HTR-8/SVneo (cell line): ENCODE measurements around the gene SCFD2.

Experiments used
- DNase-seq: peaks from one replicate; pipeline ENCODE4 v3.0.0; 2011; ENCODE audit warnings: low spot score, mixed read lengths; ENCODE audit not compliant: insufficient read length
- FAIRE-seq: peaks from 2 replicates; lab custom pipeline; 2011; peaks lifted over from hg19 to GRCh38; lab: Jason Lieb, UNC

The SCFD2 gene

DNA sequence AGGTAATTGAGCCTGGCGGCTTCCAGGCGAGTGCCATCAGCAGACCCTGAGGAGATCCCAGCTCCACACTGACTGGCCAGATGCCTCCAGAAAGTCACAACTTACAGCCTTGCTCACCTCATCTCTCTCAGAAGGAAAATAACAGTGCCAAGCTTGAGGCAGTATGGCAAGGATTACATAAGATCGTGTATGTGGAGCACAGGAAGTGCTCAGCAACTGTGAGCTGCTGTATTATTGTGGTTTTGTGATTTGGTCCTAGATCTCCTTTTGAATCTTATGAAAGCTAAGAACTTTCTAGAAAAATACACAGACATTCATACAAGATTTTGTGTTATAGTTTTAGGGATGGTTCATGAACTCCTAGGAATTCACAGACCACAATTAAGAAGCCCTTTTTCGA, 489.8 kb downstream of the SCFD2 start:
- no peak for DNase-seq
- no peak for FAIRE-seq

GRCh38 chr4:52874948-52875347, 490.9 kb downstream of the SCFD2 start:
- FAIRE-seq, result no peak

DNA sequence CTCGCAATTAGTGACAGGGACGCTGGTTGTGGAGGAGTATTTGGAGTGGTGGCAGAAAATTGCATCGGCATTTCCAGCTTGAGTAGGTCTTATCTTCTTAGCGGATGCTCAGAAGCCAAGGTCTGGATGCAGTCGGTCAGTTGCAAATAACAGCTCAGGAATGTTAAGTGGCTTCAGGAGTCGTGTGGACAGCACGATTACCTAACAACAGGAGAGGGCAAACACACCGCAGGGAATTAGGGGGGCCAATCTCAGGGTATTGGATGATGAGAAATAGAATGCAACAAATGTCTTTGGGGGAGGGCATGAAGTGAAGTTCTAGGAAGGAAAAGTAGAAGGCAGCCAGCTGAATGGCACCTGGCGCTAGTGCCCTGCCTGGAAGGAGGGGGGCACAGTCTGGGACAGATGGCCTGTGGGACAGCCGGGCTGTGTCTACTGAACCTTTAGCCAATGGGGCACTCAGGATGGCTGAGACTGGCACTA, 492.0 kb downstream of the SCFD2 start:
- DNase-seq, result no peak
- FAIRE-seq, result no peak

More at GRCh38 chr4:52874948-52875347, 490.9 kb downstream of the SCFD2 start:
- DNase-seq, result no peak

GRCh38 chr4:52873191-52873590, 492.7 kb downstream of the SCFD2 start:
- DNase-seq, result no peak
- FAIRE-seq, result no peak

DNA sequence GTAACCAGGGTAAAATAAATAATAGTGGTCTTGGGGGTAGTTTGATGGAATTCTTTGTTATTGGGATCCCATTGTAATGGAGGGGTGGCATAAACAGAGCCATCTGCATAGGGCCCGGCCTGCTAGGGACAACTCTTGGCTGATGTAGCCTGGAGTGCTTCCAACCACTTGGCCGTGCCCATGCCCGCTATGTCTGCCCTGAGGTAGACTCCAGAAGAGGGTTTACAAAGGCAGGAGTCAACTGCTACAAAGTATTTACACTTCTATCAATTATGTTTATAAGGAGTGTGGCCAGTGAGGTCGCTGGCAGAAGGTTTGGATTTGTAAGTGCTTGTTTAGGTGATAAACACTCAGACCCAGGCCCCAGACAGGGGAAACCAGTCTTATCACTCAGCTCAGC, 495.6 kb downstream of the SCFD2 start:
- no peak for DNase-seq
- FAIRE-seq, result no peak

DNA sequence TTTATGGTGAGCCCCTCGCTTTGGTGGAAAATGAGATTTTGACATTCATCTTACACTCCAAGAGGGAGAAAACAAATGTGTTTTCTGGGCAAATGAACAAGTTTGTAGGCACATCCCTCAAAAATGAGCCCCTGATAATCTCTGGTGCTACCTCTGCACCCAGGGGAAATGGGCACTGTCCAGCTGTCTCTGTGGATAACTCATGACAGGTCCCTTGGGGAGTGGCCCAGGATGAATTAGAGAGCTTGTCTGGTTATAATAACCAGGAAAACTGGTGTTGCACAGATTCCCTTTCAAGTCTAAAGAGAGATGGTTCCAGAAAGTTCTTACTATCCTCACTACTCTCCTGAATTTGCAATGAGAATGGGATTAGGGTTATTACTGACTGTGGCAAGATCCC, 496.2 kb downstream of the SCFD2 start:
- DNase-seq, result no peak
- no peak for FAIRE-seq

DNA sequence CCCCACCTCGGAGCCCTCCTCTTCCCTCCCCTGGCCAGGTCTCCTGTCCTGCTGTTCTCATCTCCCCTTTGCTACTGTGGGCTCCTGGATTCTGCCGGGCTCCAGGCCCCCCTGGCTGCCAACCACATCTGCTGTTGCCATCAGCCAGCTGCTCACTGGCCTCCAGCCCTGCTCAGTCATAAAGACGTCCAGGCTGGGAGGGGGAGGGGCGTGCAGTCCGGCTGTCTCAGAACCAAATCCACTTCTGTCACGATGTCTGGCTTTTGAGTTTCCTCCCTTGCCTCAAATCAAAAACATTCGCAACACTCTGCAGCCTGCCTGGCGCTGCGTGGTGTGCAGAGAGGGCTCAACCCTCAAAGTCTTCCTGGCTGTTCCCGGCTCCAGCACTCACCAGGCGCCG, 496.7 kb downstream of the SCFD2 start:
- DNase-seq (no peak), FAIRE-seq (no peak)

- FAIRE-seq (no peak), DNase-seq (no peak)
Measured at GRCh38 chr4:52868133-52868532, 497.7 kb downstream of the SCFD2 start.

GRCh38 chr4:52867163-52867562, 498.7 kb downstream of the SCFD2 start:
- DNase-seq (no peak), FAIRE-seq (no peak)

GRCh38 chr4:52866734-52867133, 499.1 kb downstream of the SCFD2 start:
- no peak for FAIRE-seq
- no peak for DNase-seq

DNA sequence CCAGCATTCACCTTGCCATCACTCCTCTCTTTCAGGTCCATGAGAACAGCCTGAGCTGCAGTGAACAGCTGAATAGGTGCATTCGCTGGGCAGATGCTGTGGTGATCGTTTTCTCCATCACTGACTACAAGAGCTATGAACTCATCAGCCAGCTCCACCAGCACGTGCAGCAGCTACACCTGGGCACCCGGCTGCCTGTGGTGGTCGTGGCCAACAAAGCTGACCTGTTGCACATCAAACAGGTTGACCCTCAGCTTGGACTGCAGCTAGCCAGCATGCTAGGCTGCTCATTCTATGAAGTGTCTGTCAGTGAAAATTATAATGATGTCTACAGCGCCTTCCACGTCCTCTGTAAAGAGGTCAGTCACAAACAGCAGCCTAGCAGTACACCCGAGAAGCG, 500.6 kb downstream of the SCFD2 start:
- FAIRE-seq, result no peak
- DNase-seq, result no peak

- DNase-seq, result no peak
- FAIRE-seq, result no peak
Measured at GRCh38 chr4:52864793-52865192, 501.1 kb downstream of the SCFD2 start.

DNA sequence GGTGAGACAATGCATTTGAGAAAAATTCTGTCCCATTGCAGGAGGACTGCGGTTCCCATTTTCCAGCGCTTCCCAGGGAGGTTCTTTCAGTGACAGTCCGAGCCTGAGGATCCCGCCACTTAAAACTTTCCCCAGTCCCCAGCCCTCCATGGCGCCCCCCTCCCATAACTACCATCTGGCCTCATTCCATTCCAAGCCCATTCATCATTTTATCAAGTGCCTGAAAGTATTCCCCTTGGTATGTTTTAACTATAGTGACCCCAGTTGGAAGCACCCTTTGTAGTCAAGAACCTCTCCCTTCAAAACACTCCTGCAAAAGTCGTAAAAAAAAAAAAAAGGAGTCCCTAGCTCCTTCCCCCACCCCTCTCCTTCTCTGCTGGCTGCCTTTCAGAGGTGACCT, 502.5 kb downstream of the SCFD2 start:
- DNase-seq (no peak), FAIRE-seq (no peak)

DNA sequence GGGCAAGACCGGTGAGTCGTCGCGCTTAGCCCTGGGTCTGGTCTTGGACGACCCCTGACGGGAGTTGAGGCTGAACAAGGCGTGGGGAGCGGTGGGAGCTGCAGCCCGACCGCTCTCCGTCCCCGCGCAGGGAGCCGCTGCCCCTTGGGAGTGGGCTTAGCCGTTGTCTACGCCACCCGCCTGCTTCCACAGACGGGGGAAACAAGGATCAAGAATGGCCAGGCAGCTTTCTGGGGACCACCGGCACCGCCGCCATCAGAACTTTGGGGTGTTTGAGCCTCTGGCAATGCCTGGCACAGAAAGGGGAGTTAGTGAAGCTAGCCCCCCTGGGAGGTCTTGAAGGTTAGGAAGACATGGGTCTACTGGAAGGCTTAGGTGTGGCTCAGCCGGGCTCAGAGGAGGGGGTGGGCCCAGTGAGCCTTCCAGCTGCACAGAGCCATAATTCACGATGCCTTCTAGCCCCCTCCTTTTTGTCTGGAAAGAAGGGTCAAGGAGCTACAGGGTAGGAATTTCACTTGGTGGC, 503.2 kb downstream of the SCFD2 start:
- DNase-seq (no peak), FAIRE-seq (no peak)

- DNase-seq, result peak; percentile 68
Measured at GRCh38 chr4:52861879-52862616, 503.8 kb downstream of the SCFD2 start, which contains the start of gene RASL11B. RASL11B (plus strand) TSS chr4:52862317; CDS start chr4:52862508, 191 bp downstream.

DNA sequence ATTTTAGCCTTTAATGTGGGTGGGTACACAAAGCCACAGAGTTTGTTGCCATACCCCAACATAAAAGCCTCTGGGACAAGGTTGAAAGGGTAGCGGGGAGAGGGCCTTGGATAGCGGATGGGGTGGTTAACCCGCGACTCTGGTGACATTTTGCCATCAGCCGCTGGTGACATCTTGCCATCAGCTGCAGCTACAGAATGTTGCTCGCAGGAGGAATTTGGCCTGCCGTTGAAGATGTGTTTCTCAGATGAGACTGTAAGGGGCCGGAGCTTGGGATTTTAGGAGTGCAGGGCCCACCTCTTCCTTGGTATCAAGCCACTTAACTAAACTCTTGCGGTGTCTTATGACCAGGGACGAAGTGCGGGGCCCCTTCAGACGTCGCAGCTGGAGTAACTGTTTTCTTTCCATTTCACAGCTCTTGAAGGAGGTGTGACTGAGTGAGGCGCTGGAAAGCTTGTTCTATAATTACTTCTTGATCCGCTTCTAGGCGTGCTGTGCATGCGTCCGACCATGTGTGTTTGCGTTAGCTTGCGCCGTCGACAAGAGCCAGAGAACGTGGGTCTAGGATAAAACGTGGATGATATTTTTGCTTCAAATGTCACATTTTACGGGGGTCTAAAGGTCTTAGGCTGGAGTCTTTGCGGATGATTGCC, 504.6 kb downstream of the SCFD2 start:
- FAIRE-seq, result no peak

More at GRCh38 chr4:52861879-52862616, 503.8 kb downstream of the SCFD2 start, which contains the start of gene RASL11B:
- FAIRE-seq, result no peak

GRCh38 chr4:52860361-52860760, 505.5 kb downstream of the SCFD2 start:
- DNase-seq, result no peak
- FAIRE-seq, result no peak

More for the DNA sequence above, 504.6 kb downstream of the SCFD2 start:
- DNase-seq, result no peak

DNA sequence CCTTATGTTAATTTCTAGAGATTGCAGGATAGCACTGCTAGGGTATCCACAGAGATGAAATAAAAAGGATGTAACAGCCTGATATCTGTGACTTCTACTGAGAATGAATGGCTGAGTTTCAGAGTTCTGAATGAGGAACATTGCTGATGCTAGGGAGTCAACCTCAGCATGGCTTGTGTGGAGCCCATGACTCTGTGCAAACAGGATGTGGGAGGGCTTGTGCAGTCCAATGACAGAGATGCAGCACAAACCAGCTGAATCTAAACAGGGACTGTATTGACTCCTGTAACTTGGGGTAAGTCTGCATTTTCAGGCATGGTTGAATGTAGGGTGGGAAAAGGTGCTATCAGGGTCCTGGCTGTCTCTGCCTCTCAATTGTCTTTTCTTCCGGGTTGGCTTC, 509.1 kb downstream of the SCFD2 start:
- no peak for FAIRE-seq
- no peak for DNase-seq

GRCh38 chr4:52853351-52853750, 512.5 kb downstream of the SCFD2 start:
- DNase-seq, result no peak
- no peak for FAIRE-seq

- FAIRE-seq, result no peak
- DNase-seq, result no peak
Measured at GRCh38 chr4:52852711-52853110, 513.1 kb downstream of the SCFD2 start.

- FAIRE-seq (no peak), DNase-seq (no peak)
Measured at GRCh38 chr4:52852041-52852440, 513.8 kb downstream of the SCFD2 start.
